Stimulated activated CD8-positive, alpha-beta memory T cell treated with anti-CD3 and anti-CD28 coated beads, Interleukin-15, amount 100 ng/mL, for 1 hour (primary cell): ENCODE measurements around the gene IGSF21.

Experiments
- DNase-seq: peaks from one replicate; pipeline ENCODE4 v3.0.0-alpha.2; 2020; ENCODE audit warnings: low read depth

IGSF21 gene

GRCh38 chr1:18217398-18218043, 109.9 kb downstream of the IGSF21 start:
- no peak for DNase-seq

- no peak for DNase-seq
These were observed 122.0 kb downstream of the IGSF21 start for GRCh38 chr1:18229625-18230024.

- no peak for DNase-seq
These were observed 122.7 kb downstream of the IGSF21 start for GRCh38 chr1:18230321-18230720.

GRCh38 chr1:18230840-18231239, 123.2 kb downstream of the IGSF21 start:
- DNase-seq, result no peak

GRCh38 chr1:18232052-18232451, 124.5 kb downstream of the IGSF21 start:
- DNase-seq, result no peak

- DNase-seq, result no peak
These were observed 125.7 kb downstream of the IGSF21 start for GRCh38 chr1:18233176-18233864.

GRCh38 chr1:18234790-18235242, 127.2 kb downstream of the IGSF21 start:
- no peak for DNase-seq

GRCh38 chr1:18237371-18237770, 129.8 kb downstream of the IGSF21 start:
- DNase-seq, result no peak

GRCh38 chr1:18238190-18238589, 130.6 kb downstream of the IGSF21 start:
- DNase-seq, result no peak

GRCh38 chr1:18239671-18240070, 132.1 kb downstream of the IGSF21 start:
- no peak for DNase-seq

GRCh38 chr1:18240906-18241305, 133.3 kb downstream of the IGSF21 start:
- no peak for DNase-seq

- no peak for DNase-seq
These were observed 134.3 kb downstream of the IGSF21 start for GRCh38 chr1:18241891-18242290.

GRCh38 chr1:18243503-18244175, 136.0 kb downstream of the IGSF21 start:
- no peak for DNase-seq

- DNase-seq, result no peak
These were observed 137.2 kb downstream of the IGSF21 start for GRCh38 chr1:18244762-18245161.

GRCh38 chr1:18245647-18246046, 138.0 kb downstream of the IGSF21 start:
- no peak for DNase-seq

- DNase-seq, result no peak
These were observed 138.9 kb downstream of the IGSF21 start for GRCh38 chr1:18246543-18246942.

GRCh38 chr1:18247151-18247550, 139.6 kb downstream of the IGSF21 start:
- DNase-seq, result no peak

GRCh38 chr1:18249631-18250030, 142.0 kb downstream of the IGSF21 start:
- no peak for DNase-seq

GRCh38 chr1:18253093-18253492, 145.5 kb downstream of the IGSF21 start:
- no peak for DNase-seq

- no peak for DNase-seq
These were observed 149.0 kb downstream of the IGSF21 start for GRCh38 chr1:18256282-18257235.

GRCh38 chr1:18257778-18258177, 150.2 kb downstream of the IGSF21 start:
- no peak for DNase-seq

- no peak for DNase-seq
These were observed 154.3 kb downstream of the IGSF21 start for GRCh38 chr1:18261891-18262290.
